ENCODE measurements around the gene C16orf96.

GRCh38 chr16:4612977-4613635 is 57.0 kb downstream of the C16orf96 start:
- TF ChIP-seq CTCF (conservative IDR thresholded peaks at IDR 0.05) (no peak), EZH2 (IDR thresholded peaks at IDR 0.05; ENCODE audit: low read depth) (no peak)
